H1 (cell line): ENCODE data around the gene DKK2. TPM values are rescaled to one million over a fixed set of nuclear protein-coding genes. Genes with fewer than 3 reads are reported as not detected.

Source experiments
- CTCF ChIA-PET: fragments of 300-600 bp; sonication (Branson Sonifier 250); formaldehyde crosslinking; loops from one replicate; lab custom pipeline; 2021; ENCODE audit not compliant: partially characterized antibody; lab: Charles Lee
- POLR2A ChIA-PET: fragments of 300-600 bp; sonication (Branson Sonifier 250); formaldehyde crosslinking; loops from one replicate; lab custom pipeline; 2021; ENCODE audit warnings: inconsistent platforms; ENCODE audit not compliant: partially characterized antibody; lab: Charles Lee
- DNase-seq, 2 experiments: peaks; one replicate each; pipeline versions ENCODE4 v3.0.0 to v3.0.0-alpha.2; 2010 to 2022; ENCODE audit warnings: low spot score in 2 of 2, low read depth in 1 of 2, mixed read lengths in 1 of 2
- FAIRE-seq: peaks from 2 replicates; lab custom pipeline; 2011; peaks lifted over from hg19 to GRCh38; lab: Jason Lieb, UNC
- H2AFZ ChIP-seq: 2 replicates; pipeline ENCODE4 v1.8.1; 2012; ENCODE audit warnings: low read length, inconsistent platforms
- H2AK5ac ChIP-seq: 2 replicates; pipeline ENCODE4 v1.6.1; 2013; ENCODE audit warnings: low read depth, low read length
- H2BK120ac ChIP-seq: replicated peaks from 2 replicates; pipeline ENCODE3; 2013; ENCODE audit warnings: low read depth, low read length, inconsistent platforms
- H2BK12ac ChIP-seq: 2 replicates; pipeline ENCODE4 v1.6.1; 2013; ENCODE audit warnings: low read depth, low read length
- H2BK15ac ChIP-seq: 2 replicates; pipeline ENCODE4 v1.6.1; 2013; ENCODE audit warnings: low read length
- H2BK20ac ChIP-seq: 2 replicates; pipeline ENCODE4 v1.6.1; 2013; ENCODE audit warnings: low read length
- H2BK5ac ChIP-seq: 2 replicates; pipeline ENCODE4 v1.6.1; 2013; ENCODE audit warnings: low read depth, low read length
- H3K14ac ChIP-seq: 2 replicates; pipeline ENCODE4 v1.6.1; 2013; ENCODE audit warnings: inconsistent platforms; ENCODE audit not compliant: insufficient read length
- H3K18ac ChIP-seq: 2 replicates; pipeline ENCODE4 v1.6.1; 2013; ENCODE audit warnings: low read length; ENCODE audit errors: extremely low read depth
- H3K23ac ChIP-seq: 2 replicates; pipeline ENCODE4 v1.6.1; 2013; ENCODE audit warnings: inconsistent platforms; ENCODE audit not compliant: insufficient read length
- H3K23me2 ChIP-seq: 2 replicates; pipeline ENCODE4 v1.6.1; 2013; ENCODE audit warnings: low read depth, low read length
- H3K27ac ChIP-seq: 2 replicates; pipeline ENCODE4 v1.6.1; 2011; ENCODE audit warnings: low read depth, low read length, inconsistent platforms
- H3K27me3 ChIP-seq, 4 experiments: replicated peaks in 1 of 4; 1 replicate in 1 of 4; 2 replicates in 3 of 4; pipeline versions ENCODE4 v1.6.1 to v1.8.1; 2011 to 2013; ENCODE audit warnings: low read length in 3 of 4, mild to moderate bottlenecking in 3 of 4, inconsistent platforms in 2 of 4, mixed read lengths in 2 of 4, moderate library complexity in 1 of 4; ENCODE audit not compliant: control insufficient read depth in 3 of 4, insufficient read depth in 3 of 4; ENCODE audit errors: extremely low read depth in 1 of 4
- H3K36me3 ChIP-seq, 4 experiments: 2 replicates each; pipeline versions ENCODE4 v1.6.1 to v1.8.1; 2011 to 2013; ENCODE audit warnings: mild to moderate bottlenecking in 4 of 4, low read length in 3 of 4, moderate library complexity in 2 of 4, control low read depth in 1 of 4, inconsistent platforms in 1 of 4; ENCODE audit not compliant: insufficient read depth in 4 of 4, control insufficient read depth in 2 of 4
- H3K4ac ChIP-seq: replicated peaks from 2 replicates; pipeline ENCODE3; 2013; ENCODE audit warnings: low read length, low read depth, mixed read lengths, inconsistent platforms; ENCODE audit not compliant: insufficient read length
- H3K4me1 ChIP-seq, 4 experiments: replicated peaks in 1 of 4; 1 replicate in 1 of 4; 2 replicates in 3 of 4; pipeline versions ENCODE4 v1.6.1 to v1.8.1; 2011 to 2013; ENCODE audit warnings: low read length in 3 of 4, inconsistent platforms in 2 of 4, mixed read lengths in 1 of 4; ENCODE audit not compliant: insufficient read depth in 4 of 4, control insufficient read depth in 3 of 4
- H3K4me2 ChIP-seq, 2 experiments: 2 replicates each; pipeline versions ENCODE4 v1.6.1 to v1.8.1; 2011 to 2013; ENCODE audit warnings: low read depth in 2 of 2, low read length in 2 of 2, control low read depth in 1 of 2, inconsistent platforms in 1 of 2, mild to moderate bottlenecking in 1 of 2; ENCODE audit not compliant: insufficient read depth in 1 of 2
- H3K4me3 ChIP-seq, 4 experiments: fragments of 200-600, 300-600 bp in 1 of 4; sonication (generic), shearing (Covaris generic), sonication (Bioruptor Twin) in 1 of 4; 2 replicates each; pipeline versions ENCODE4 v1.5.1 to v1.8.1; 2011 to 2016; ENCODE audit warnings: low read length in 4 of 4, low read depth in 3 of 4, control low read depth in 2 of 4, inconsistent platforms in 2 of 4, mild to moderate bottlenecking in 2 of 4, mixed read lengths in 1 of 4, moderate library complexity in 1 of 4; ENCODE audit not compliant: insufficient read depth in 2 of 4; ENCODE audit errors: extremely low read depth in 1 of 4
- H3K56ac ChIP-seq: replicated peaks from 2 replicates; pipeline ENCODE3; 2013; ENCODE audit warnings: low read depth, mild to moderate bottlenecking, mixed read lengths, low read length, inconsistent platforms; ENCODE audit not compliant: insufficient read length
- H3K79me1 ChIP-seq: 2 replicates; pipeline ENCODE4 v1.6.1; 2013; ENCODE audit warnings: low read depth, low read length, control low read depth
- H3K79me2 ChIP-seq, 2 experiments: 2 replicates each; pipeline versions ENCODE4 v1.6.1 to v1.8.1; 2012 to 2013; ENCODE audit warnings: low read length in 2 of 2, mild to moderate bottlenecking in 2 of 2, inconsistent platforms in 1 of 2; ENCODE audit not compliant: insufficient read depth in 2 of 2, control insufficient read depth in 1 of 2
- H3K9ac ChIP-seq, 4 experiments: replicated peaks in 1 of 4; 1 replicate in 1 of 4; 2 replicates in 3 of 4; pipeline versions ENCODE4 v1.6.1 to v1.8.1; 2011 to 2013; ENCODE audit warnings: low read depth in 3 of 4, low read length in 3 of 4, control low read depth in 2 of 4, mild to moderate bottlenecking in 2 of 4, moderate library complexity in 2 of 4, inconsistent platforms in 1 of 4; ENCODE audit errors: extremely low read depth in 1 of 4
- H3K9me3 ChIP-seq, 2 experiments: 2 replicates each; pipeline versions ENCODE4 v1.6.1 to v1.8.1; 2012 to 2013; ENCODE audit warnings: mild to moderate bottlenecking in 2 of 2, moderate library complexity in 2 of 2, control low read depth in 1 of 2, inconsistent platforms in 1 of 2, low read depth in 1 of 2, low read length in 1 of 2, mixed read lengths in 1 of 2; ENCODE audit not compliant: insufficient read depth in 2 of 2
- H4K20me1 ChIP-seq, 2 experiments: replicated peaks in 1 of 2; 2 replicates each; pipeline versions ENCODE3 to v1.8.1; 2011 to 2013; ENCODE audit warnings: inconsistent platforms in 2 of 2, low read length in 2 of 2, mild to moderate bottlenecking in 1 of 2; ENCODE audit not compliant: insufficient read depth in 2 of 2, control insufficient read depth in 1 of 2
- H4K5ac ChIP-seq: 2 replicates; pipeline ENCODE4 v1.6.1; 2013; ENCODE audit warnings: low read length, low read depth, mixed read lengths, inconsistent platforms; ENCODE audit not compliant: insufficient read length
- H4K8ac ChIP-seq: 2 replicates; pipeline ENCODE4 v1.8.0; 2013; ENCODE audit warnings: mild to moderate bottlenecking, moderate library complexity, low read length, inconsistent platforms; ENCODE audit not compliant: insufficient read depth; ENCODE audit errors: extremely low read depth
- H4K91ac ChIP-seq: replicated peaks from 2 replicates; pipeline ENCODE3; 2013; ENCODE audit warnings: low read length, mixed read lengths, inconsistent platforms; ENCODE audit not compliant: insufficient read length
- KDM5A ChIP-seq: fragments of 200-600 bp; IDR thresholded peaks from 2 replicates; pipeline ENCODE4 v1.7.1; 2012; ENCODE audit warnings: mild to moderate bottlenecking, low read length, inconsistent platforms, mixed read lengths
- NRF1 ChIP-seq: IDR thresholded peaks from 2 replicates; pipeline ENCODE4 v1.6.1; 2011; ENCODE audit warnings: mild to moderate bottlenecking, low read depth, low read length, improper control_type of control experiment
- RNF2 ChIP-seq: fragments of 200-900, 300-1000 bp; sonication (generic); IDR thresholded peaks from 2 replicates; pipeline ENCODE4 v1.7.1; 2016; ENCODE audit warnings: borderline replicate concordance, low read depth, mild to moderate bottlenecking, antibody characterized with exemption, low read length; ENCODE audit not compliant: poor library complexity, severe bottlenecking; ENCODE audit errors: missing control alignments
- whole genome bisulfite sequencing, 2 experiments: shearing (Covaris generic) in 1 of 2; methylation state at CpG; one replicate each; pipeline versions ENCODE4 v1.1.6 to v1.1.7; 2013 to 2015; ENCODE audit warnings: low lambda C conversion rate in 2 of 2, mixed read lengths in 2 of 2, inconsistent platforms in 1 of 2, low coverage in 1 of 2, missing lambda C conversion rate in 1 of 2; ENCODE audit not compliant: insufficient replicate concordance in 2 of 2, insufficient coverage in 1 of 2, insufficient read length in 1 of 2; ENCODE audit errors: extremely low coverage in 1 of 2, missing lambda C conversion rate in 1 of 2; 5-methylcytosine and 5-hydroxymethylcytosine counted together
- polyA plus RNA-seq, 7 experiments: library from polyadenylated mRNA; depleted of rRNA in 3 of 7; stranded (reverse) in 5 of 7; unstranded in 2 of 7; fragments of >200 nt in 5 of 7; fragments of 200-250 nt in 2 of 7; gene quantifications; 1 replicate in 5 of 7; 2 replicates in 1 of 7; 4 replicates in 1 of 7; pipeline versions ENCODE4 v1.2.1 to v1.2.3, GENCODE V29; 2011 to 2013; ENCODE audit warnings: missing spikeins in 2 of 7, mixed read lengths in 2 of 7
- total RNA-seq: library from RNA; stranded (reverse); fragmentation: NEBNext Ultra II Directional; extraction: Animal tissue kit (Norgen Biotek cat#: 25700); gene quantifications from 2 replicates; pipeline ENCODE4 v1.2.1, GENCODE V29; 2021

DKK2 gene
- total and polyA plus RNA-seq, 2 of the 8 experiments (the other 6 are each of a cell fraction or from before 2014, with no cell fraction given): 0.09 to 0.13 TPM

DNA sequence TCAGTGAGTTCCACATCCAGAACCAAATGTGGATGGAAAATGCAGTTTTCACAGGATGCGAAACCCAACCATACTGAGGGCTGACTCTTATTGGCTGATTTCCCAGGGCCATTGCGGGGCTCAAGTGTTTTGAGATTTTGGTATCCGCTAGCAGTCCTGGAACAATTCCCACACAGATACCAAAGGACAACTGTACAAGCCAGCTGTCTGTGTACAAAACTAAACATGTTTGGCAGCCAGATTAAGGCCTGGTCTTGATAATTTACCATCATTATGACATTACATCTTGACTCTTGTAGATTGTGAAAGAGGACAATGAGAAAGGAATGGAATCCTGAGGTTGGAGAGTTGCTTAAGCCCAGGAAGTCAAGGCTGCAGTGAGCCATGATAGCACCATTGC is 121.9 kb downstream of the DKK2 start:
- H3K79me2 ChIP-seq: no peaks in the 10 kb centered on the region
- H3K56ac ChIP-seq: no peak overlapping the region
- H3K23ac ChIP-seq: no peak overlapping the region
- H4K5ac ChIP-seq: no peak overlapping the region
- H2BK15ac ChIP-seq: no peak overlapping the region
- H3K4me2 ChIP-seq: no peak overlapping the region
- no peak overlapping the region for H3K18ac ChIP-seq
- DNase-seq: no peak
- no peaks in the 10 kb centered on the region for H3K36me3 ChIP-seq
- no peaks in the 10 kb centered on the region for H3K9me3 ChIP-seq
- no peak overlapping the region for H2BK20ac ChIP-seq
- H3K23me2 ChIP-seq: no peaks in the 10 kb centered on the region
- no peak for FAIRE-seq
- no peak overlapping the region for H4K8ac ChIP-seq
- H3K9ac ChIP-seq: no peak overlapping the region
- no peak overlapping the region for H2BK120ac ChIP-seq
- no peak overlapping the region for H2AK5ac ChIP-seq
- no peaks in the 10 kb centered on the region for H3K79me1 ChIP-seq
- TF ChIP-seq NRF1: no peak
- no peak for TF ChIP-seq RNF2
- no peak for TF ChIP-seq KDM5A
- TF ChIP-seq, all 59 proteins: peak for 0
- H3K14ac ChIP-seq: no peak overlapping the region
- H3K4ac ChIP-seq: no peak overlapping the region
- H4K20me1 ChIP-seq: no peaks in the 10 kb centered on the region
- no peak overlapping the region for H3K27ac ChIP-seq
- H2BK12ac ChIP-seq: no peak overlapping the region
- H4K91ac ChIP-seq: no peak overlapping the region
- POLR2A ChIA-PET: no interaction called here
- no peak overlapping the region for H2AFZ ChIP-seq
- 92% methylated on average over 3 of the region's 3 CpGs; no CpG with 5 or more reads in 1 of the 2 experiments for WGBS, 2 experiments
- no peak overlapping the region for H3K4me3 ChIP-seq
- H3K27me3 ChIP-seq: no peaks in the 10 kb centered on the region
- CTCF ChIA-PET: interaction anchor here (0.6 kb wide), 1 partner anchor 611 kb away, joined by 3 read pairs; no protein-coding TSS in a partner anchor
- H3K4me1 ChIP-seq: no peaks in the 10 kb centered on the region
- H2BK5ac ChIP-seq: no peak overlapping the region
